ENCODE data around the gene C17orf58.
A peak's percentile ranks its signal among the peaks of the same experiment; 100 is the strongest.
"Not testable (repeated sequence)": the region's sequence is repeated elsewhere in the genome, so short reads cannot be mapped to it uniquely, and the experiment has no call there.

C17orf58 gene

DNA sequence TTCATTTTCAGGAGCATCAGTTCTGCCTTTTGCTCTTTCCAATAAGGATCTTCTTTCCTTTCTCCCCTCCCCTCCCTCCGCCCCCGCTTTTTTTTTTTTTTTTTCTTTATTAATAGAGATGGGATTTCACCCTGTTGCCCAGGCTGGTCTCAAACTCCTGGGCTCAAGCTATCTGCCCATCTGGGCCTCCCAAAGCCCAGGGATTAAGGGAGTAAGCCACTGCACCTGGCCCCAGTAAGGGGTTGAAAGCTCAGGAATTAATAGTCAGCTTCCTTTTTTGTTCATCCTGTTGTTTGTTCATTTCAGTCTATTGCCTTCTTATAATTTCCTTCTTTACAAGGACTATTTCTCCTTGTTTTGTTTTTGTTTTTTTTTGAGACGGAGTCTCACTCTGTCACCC lies 7.9 kb upstream of the C17orf58 start:
- no peak for DNase-seq (ENCODE audit: low read depth in 2 of 2)

DNA sequence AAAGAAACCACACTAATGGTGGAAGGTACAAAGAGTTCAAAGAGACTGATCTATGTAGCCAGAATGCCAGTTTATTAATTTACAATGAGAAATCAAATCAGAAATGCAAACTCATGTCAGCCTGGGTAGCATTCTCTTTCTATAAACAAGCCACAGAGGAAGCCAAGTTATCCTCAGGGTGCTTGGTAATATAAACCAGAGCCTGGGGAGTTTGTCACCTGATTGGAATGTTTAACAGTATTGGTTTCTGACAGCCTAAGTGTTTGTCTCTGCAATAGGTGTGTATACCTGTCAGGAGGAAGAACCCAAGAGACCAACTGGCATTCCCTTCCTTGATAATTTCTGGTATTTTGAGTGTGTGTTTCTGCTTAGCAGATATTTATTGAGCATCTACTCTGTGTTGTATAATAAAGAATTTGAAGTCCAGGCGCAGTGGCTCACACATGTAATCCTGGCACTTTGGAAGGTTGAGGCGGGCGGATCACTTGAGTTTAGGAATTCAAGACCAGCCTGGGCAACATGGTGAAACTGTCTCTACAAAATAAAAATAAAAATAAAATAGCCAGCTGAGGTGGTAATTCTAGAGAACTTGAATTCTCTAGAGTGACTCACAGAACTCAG lies 3.1 kb upstream of the C17orf58 start:
- DNase-seq (ENCODE audit: low read depth in 2 of 2): no peak

DNA sequence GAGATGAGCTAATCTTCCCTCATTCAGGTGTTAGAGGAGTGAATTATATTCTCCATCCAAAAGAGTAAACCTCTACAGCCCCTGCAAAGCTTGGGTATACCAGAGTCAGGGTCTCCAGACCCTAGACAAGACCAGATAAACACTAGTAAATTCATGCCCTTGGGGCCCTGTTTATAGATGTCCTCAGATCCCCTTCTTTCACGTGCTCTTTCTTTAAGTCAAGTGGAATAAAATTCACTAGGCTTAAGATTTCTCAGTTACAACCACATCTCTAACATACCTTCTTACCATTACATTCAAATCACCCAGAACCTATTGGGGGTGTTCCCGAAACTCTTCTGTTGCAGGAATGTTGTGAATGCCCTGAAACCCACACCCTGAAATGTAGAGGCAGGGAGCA lies 2.2 kb upstream of the C17orf58 start:
- no peak for DNase-seq (ENCODE audit: low read depth in 2 of 2)

DNA sequence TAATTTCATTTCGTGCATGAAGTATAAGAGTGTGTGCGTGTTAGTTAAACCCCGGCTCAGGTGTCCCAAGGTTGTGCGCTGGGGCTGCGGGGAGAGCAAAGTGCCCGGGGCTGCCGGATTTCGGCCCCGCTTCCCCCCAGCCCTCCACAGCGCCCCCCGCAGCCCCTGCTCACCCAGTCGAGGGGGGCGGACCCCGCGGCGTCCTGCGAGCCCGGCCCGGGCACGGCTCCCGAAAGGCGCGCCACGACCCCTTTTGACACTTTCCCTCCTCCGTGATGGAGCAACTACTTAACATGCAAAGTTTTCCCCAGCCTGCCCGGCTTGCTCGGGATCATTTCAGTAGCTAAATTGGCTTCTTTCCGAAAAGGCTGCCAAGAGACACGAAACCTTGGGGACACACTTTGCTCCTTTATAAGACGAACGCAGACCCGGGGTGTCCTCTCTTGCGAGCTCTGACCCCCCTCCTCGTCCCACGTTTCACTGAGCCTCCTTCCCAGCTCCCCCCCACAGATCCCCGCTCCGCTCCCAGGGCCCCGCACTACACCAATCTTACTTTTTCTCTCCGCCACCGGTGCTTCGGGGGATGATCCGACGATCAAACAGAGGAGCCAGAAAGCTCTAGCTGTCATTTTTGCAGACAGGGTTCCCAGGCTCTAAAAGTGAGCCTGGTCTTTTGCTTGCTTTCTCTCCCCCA lies 552 bp downstream of the C17orf58 start:
- DNase-seq (ENCODE audit: low read depth in 2 of 2): no peak

DNA sequence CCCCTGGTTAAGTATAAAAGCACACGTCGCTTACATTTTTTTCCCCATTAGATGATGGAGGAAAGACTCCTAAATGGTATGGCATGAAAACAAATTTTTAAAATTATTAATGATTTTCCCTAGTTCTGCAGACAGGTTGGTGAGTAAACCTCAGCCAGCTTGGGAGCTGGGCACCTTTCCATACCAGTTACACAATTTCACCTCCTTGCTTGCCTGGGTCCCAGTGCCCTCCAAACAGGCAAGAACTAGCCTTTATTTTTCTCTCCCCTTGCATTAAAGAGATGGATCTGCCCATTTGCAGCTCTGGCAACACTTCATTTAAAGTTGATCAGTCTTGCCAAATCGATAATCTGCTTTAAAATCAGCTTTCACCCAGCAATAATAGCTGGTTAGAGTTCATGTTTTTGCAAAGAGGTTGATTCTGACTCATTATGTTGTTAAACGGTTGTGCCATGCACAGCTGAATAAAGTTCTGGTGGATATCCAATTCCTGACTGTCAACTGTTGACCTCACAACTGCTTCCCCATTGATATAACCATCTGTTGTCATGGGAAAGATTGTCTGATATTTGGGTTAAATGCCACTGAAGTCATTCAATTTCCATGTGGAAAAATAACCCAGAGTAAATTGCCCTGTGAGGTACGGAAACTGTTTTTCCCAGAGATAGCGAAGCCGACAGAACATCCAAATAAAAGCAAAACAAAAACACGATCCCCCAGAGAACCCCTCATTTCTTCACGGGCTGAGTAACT lies 1.3 kb downstream of the C17orf58 start:
- no peak for DNase-seq (ENCODE audit: low read depth in 2 of 2)

DNA sequence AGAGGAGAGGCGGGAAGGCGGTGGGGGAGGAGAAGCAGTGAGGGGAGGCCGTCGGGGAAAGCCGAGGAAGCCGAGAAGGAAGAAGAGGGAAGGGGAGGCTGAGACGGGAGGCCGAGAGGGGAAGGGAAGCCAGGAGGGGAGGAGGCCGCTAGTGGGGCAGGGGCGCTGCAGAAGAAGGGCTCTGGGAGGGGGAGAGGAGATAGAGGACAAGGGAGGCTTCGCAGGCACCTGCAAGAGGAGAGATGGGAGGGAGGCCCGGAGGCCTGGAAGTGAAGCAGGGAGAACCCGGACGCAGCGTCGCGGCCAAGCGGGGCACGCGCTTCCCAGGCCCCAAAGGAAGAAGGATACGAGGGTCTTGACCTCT lies 2.3 kb downstream of the C17orf58 start:
- peak in 1 of 2 donors; percentile 10 for DNase-seq (ENCODE audit: low read depth in 2 of 2)

DNA sequence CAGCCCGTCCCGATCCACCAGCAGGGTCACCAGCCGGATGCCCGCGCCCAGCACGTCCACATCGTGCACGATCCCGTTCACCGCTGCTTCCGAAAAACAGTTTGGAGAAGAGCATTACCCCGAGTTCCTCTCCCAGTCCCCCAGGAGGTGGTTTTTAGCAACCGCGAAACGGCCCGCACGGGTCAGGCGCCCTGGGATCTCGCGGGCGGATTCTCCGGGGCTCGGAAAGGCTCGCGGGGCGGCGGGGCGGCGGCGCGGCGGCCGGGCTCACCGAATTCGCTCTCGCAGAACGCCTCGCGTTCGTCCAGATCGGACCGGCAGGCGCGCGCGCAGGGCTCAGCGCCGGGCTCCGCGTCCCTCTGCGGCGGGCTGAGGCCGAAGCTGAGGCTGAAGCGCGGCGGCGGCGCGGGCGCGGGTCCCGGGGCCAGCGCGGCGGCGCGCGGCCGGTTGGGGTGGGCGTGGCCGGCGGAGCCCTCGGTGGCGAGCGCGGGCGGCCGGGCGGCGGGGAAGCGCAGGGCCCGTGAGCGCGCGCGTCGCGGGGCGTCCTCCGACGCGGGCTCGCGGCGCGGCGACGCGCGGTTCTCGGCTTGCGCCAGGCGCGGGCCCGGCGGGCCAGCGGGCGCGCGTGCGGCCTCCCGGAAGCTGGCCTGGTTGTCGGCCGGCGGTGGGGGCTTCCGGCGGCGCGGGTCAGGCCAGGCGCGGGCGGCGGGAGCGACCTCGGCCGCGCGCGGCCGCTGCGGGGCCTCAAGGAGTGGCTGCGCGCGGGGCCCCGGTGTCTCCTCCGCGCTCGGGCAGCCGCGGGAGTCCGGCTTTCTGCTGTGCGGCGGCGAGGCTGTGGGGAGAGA lies 2.9 kb downstream of the C17orf58 start:
- DNase-seq (ENCODE audit: low read depth in 2 of 2): peak; percentile 42 to 63

DNA sequence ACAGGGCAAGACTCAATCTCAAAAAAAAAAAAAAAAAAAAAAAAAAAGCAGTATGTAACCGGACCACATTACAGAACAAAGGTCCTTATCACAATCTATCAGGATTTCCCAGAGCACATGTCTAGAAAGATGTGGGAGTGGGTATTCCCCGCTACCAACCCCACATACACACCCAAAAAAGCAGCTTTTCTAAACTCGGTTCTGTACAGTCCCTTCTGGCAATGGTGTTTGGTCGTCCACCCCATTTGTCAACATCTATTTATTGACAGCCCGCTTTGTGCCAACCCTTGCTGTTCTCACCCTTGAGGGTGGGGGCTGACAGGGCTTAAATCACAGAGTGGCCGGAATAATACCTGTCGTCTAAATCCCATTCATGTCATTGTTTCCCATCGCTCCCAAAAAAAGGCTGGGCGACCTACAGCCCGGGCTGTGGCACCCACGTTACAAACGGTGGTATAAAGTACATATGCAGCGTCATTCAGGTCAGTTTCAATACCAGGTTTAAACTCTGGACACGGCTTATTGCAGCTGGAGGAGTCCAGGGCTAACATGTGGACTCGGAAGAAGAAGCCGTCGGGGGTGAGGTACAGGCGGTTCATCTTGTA lies 3.6 kb downstream of the C17orf58 start:
- DNase-seq (ENCODE audit: low read depth in 2 of 2): no peak

DNA sequence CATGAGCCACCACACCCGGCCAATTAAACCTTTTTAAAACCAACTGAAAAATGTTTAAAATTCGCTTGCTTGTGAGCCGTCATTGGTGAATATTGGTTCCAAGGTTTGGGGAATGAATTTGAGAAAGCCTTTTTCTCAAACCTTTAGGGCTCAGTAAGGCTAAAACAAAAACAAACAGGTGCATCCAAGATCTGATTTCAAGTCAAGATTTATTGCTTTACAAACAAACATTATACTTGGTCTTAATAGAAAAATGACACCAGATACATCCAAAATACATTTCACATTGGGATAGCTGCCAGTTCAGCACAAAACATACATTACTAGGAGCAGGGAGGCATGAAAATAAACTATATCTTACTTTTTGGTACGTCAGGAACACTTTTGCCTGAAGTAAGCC lies 5.4 kb downstream of the C17orf58 start:
- no peak for DNase-seq (ENCODE audit: low read depth in 2 of 2)

DNA sequence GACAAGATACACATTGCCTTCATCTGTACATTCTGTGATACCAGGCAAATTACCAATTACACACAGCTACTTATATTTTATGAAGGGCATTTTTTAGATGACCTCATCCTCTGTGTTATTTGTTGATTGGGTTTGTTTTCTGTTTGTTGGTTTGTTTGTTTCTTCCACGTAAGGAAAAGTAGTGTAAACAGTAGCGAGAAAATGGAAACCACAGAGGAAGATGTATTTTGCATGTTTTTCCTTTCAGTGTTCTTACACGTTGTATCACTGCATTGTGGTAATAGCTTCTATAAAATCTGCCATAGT lies 12.9 kb downstream of the C17orf58 start:
- DNase-seq (ENCODE audit: low read depth in 2 of 2): no peak

DNA sequence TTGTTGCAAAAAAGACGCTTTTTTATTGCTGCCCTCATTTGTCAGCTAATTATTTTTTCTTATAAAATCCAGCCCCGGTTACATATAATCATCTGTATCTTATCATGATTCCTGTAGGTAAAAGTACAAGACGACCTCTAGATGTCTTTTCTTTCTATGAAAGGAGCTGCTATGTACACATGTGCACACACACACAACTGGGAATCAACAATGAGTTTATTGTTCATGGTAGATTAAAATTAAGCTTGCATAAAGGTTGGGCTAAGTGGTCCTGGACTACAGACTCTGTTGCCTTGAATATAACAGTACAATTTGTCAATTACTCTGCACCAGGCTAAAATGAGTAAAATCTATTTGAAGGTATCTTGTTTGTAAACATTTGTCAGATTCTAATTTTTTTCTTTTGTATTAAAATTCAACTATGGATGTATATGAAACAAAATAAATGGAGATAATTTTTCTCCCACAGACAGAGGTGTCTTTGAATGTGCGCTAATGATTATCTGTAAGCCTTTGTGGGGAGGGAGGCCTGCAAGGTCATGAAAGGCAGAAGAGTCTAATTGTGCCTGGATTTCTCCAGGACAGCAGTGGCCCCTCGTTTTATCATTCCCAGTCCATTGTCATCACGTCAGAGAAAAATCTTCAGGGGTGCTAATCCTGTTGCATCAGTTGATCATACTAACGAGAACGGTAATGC lies 13.4 kb downstream of the C17orf58 start:
- DNase-seq (ENCODE audit: low read depth in 2 of 2): no peak

DNA sequence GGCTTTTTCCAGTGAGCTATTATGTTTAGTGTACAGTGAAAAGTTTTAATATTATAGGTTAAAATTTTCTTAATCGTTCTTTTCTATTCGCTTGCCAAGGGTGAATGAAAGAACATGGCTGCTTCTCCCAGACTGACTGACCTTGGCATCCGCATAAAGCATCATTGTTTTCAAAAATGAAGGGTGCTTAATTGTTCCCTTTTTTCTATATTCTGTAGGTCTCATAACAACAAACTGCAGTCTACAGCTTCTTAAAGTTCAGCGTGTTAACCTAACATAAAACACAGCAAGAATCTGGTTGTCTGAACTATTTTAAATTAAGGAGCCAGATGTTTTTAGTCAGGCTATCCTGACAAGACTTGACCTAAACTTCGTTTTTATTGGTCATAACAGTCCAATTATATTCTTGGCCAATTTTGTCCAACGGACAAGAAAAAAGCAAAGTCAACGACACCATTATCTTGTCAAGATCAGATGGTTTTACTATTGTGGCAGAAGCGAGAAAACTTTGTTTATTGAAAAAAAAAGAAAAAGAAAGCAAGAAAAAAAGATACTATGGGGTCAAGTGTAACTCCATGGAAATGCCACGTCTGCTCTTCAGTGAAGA lies 14.1 kb downstream of the C17orf58 start:
- DNase-seq (ENCODE audit: low read depth in 2 of 2): no peak

DNA sequence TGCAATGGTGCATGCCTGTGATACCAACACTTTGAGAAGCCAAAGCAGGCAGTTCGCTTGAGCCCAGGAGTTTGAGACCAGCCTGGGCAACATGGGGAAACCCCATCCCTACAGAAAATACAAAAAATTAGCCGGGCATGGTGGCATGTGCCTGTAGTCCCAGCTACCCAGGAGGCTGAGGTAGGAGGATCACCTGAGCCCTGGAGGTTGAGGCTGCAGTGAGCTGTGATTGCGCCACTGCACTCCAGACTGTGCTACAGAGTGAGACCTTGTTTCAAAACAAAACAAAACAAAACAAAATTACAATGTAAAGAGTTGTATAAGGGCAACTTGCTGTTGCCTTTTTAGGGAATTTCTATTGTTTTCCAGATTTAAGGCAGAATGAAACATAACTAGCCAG lies 15.4 kb downstream of the C17orf58 start:
- not testable (repeated sequence) for DNase-seq (ENCODE audit: low read depth in 2 of 2)

DNA sequence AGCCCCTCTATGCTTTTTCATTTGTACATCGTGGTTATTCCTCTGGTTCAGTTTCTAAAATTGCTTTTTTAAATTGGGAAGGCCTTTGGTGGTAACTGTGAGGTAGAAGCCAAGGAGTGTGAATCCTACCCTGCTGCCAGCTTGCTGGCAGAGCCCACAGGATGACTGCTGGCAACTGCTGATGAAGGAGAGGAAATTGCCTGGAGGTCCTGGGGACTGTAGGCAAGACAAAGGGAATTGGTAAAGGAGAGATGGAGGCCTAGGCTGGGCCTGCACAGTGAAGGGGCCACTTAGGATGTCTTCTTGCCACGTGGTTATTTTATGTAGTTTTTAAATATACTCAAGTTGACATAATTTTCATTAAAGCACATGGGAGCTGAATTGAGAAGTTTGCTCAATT lies 15.8 kb downstream of the C17orf58 start:
- DNase-seq (ENCODE audit: low read depth in 2 of 2): no peak

DNA sequence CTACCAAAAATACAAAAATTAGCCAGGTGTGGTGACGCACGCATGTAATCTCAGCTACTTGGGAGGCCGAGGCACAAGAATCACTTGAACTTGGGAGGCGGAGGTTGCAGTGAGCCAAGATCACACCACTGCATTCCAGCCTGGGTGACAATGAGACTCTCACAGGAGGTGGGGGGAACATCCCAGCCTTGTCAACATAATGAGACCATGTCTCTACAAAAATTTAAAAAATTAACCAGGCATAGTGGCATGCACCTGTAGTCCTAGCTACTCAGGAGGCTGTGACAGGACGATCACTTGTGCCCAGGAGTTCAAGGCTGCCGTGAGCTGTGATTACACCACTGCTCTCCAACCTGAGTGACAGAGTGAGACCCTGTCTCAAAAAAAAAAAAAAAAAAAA lies 20.0 kb downstream of the C17orf58 start:
- not testable (repeated sequence) for DNase-seq (ENCODE audit: low read depth in 2 of 2)

DNA sequence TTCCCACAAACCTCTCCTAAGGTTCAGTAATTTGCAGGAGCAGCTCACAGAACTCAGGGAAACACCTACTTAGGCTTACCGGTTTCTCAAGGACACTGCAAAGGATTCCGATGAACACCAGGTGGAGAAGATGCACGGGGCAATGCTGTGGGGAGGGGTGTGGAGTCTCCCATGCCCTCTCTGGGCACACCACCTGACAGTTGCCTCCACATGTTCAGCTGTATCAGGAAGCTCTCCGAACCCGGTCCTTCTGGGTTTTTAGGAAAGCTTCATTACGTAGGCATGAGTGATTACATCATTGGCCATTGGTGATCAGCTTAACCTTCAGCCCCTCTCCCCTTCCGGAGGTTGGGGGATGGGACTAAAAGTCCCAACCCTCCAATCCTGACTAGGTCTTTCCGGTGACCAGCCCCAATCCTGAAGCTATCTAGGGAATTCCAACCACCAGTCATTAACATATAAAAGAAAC lies 21.6 kb downstream of the C17orf58 start:
- no peak for DNase-seq (ENCODE audit: low read depth in 2 of 2)

DNA sequence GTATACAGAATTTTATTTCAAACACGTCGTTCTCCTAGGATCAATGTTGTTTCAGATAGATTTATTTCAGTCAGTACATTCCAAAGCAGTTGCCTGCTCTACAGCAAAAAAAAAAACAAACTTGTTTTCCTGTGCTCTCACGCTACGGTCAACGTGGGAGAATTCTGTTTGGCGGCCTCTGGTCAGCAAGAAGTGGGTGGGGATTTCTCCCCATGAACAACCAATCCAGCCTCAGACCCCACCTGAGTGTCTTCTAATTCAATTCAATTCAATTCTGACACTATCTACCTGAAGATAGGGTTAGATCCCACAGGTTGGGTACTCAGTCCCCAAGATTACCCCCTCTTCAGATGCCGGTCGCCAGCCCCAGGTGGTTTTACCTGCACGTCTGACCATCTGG lies 22.1 kb downstream of the C17orf58 start:
- DNase-seq (ENCODE audit: low read depth in 2 of 2): no peak

DNA sequence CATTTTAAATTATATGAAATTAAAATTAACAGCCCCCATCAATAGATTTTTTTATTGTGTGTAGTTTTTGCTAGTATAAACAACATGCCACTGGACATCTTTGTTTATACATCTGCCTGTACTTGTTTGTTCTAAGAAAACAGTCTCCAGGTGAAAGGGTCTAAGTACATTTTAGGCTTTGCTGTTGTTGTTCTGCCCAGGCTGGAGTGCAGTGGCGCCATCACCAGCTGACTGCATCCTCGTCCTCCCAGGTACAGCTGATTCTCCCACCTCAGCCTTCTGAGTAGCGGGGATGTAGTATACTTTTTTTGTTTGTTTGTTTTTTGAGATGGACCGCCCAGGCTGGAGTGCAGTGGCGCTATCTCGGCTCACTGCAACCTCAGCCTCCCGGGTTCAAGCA lies 25.5 kb downstream of the C17orf58 start:
- no peak for DNase-seq (ENCODE audit: low read depth in 2 of 2)

DNA sequence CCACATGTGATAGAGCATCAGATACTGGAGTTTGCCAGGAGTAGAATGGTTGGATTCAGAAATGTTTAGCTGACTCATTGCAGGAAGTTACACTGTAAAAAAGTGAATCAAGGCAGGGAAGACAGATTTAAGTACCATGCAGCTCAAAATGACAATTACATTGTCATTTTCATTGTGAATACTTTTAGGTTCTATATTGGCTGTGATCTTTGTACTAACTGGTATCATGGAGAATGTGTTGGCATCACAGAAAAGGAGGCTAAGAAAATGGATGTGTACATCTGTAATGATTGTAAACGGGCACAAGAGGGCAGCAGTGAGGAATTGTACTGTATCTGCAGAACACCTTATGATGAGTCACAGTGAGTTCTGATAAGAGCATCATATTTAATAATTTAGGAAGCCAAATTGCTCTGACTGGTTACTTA lies 33.1 kb downstream of the C17orf58 start:
- DNase-seq (ENCODE audit: low read depth in 2 of 2): peak; percentile 40 to 72

DNA sequence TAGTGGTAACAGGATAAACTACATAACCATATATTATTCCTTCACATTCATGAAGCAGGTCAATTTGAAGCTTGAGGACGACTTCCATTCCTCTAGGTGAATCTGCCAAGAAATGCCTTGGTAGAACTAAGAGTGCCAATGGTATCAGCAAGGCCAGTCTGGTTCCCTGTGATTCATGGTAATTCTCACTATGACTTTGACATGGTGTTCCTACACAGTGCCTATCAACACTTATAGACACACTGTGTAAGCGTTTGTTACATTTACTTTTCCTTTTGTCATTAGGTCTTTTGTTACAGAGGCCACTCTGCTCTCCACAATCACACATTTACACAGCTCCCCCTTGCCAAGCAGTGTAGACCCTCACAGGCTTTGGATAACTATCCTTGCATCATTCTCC lies 34.1 kb downstream of the C17orf58 start:
- DNase-seq (ENCODE audit: low read depth in 2 of 2): not testable (repeated sequence)

DNA sequence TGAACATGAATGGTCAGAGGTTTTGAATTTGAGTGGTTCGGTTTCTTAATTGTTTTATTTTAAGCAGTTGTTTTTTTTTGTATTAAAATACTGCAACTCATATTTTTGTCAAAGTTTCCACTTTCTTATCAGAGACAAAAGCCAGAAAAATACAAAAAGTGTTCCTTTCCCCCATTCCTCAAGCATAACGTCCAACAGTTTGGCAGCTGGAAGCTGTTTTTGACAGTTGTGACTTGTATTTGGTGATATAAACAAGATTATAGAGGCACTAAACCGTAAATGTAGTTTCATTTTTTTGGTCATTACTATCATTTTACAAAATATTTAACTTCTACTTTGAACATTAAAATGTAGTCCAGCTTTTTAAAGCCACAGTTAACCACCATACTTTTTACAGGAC lies 36.0 kb downstream of the C17orf58 start:
- DNase-seq (ENCODE audit: low read depth in 2 of 2): not testable (repeated sequence)
